Measurements from ENCODE around the gene SMG9. TPM values are rescaled to one million over a fixed set of nuclear protein-coding genes. Genes with fewer than 3 reads are reported as not detected.
"Not testable (repeated sequence)": the region's sequence is repeated elsewhere in the genome, so short reads cannot be mapped to it uniquely, and the experiment has no call there.

Gene SMG9
- total RNA-seq, 1 experiment from 2014 or later: 17.3 TPM

DNA sequence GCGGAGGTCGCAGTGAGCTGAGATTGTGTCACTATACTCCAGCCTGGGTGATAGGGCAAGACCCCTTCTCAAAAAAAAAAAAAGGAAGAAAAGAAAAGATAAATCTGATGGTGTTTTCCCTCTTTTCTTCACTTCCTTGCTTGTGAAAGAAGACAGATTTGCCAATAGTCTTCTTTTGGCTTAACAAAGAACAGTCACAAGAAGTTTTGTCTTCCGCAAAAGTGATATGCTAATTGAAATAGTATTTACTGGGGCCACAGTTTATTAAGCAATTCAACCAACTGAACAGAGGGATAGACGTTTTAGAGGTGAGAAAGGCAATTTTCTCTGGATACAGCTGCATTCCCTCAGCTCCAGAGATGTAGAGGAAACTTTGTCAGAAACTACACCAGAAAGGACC is 61.9 kb downstream of the SMG9 start:
- DNase-seq (ENCODE audit: low read depth): no peak

DNA sequence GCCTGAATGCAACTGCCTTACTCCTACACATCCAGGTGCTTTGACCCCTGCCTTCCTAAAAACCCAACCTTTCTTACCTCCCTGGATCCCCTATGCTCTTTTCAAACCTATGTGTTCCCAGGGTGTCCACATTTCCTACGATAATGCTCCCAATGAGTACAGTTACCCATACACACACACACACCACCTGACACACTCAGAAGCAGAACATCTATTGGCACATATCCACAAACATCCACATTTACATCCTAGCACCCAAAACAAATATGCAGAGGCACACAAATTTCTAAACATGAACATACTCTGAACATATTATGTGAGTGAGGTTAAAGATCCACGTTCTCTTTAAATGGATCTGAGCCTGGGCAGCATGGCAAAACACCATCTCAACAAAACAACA is 62.4 kb downstream of the SMG9 start:
- DNase-seq (ENCODE audit: low read depth): no peak

DNA sequence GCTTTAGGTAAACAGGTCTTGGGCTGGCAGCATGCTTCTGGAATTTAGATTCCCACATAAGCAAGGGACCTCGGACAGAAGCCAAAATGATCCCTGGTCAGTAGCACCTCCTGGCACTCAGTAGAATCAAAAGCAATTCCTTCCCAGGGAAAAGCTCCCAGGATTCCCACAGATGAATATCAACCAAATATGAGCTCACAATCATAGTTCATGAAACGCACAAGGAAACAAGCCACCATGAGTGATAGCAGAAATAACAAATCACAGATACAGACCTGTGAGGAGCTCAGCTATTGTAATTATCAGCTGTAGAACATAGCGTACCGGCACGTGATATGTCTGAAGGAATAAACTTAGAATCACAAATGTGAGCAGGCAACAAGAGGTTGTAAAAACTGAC is 63.0 kb downstream of the SMG9 start:
- DNase-seq (ENCODE audit: low read depth): no peak

DNA sequence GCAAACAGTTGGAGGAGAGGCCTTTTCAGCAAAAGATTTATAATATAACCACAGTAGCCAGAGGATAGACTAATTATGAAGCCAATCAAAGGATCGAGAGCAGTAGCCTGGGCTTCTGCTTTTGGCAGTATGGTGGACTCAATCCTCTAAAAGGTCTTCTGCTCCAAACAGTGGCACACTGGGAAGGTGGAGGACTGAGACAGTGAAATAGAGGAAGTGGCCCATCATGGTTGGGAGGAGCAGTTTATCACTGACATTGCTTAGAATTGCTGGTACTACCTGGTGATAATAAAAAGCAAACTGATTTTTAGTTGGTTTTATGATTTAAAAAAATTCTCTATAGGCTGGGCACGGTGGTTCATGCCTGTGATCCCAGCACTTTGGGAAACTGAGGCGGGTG is 63.9 kb downstream of the SMG9 start:
- DNase-seq (ENCODE audit: low read depth): no peak

DNA sequence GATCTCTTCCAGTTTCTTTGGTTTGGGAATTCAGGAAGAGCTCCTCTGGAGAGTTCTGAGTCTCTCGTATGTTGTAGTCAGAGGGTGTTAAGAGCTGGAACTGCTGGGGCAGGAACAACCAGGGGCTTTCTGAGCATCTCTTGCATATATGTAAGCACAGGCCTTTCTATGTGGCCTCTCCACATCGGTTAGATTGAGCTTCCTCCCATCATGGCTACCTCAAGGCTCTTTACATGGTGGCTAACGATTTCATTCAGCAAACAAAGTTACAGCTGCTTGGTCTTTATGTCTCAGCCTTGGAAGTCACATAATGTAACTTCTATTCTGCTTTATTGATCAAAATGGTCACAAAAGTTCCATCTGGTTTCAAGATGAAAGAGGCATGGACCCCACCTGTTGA is 64.3 kb downstream of the SMG9 start:
- DNase-seq (ENCODE audit: low read depth): no peak

DNA sequence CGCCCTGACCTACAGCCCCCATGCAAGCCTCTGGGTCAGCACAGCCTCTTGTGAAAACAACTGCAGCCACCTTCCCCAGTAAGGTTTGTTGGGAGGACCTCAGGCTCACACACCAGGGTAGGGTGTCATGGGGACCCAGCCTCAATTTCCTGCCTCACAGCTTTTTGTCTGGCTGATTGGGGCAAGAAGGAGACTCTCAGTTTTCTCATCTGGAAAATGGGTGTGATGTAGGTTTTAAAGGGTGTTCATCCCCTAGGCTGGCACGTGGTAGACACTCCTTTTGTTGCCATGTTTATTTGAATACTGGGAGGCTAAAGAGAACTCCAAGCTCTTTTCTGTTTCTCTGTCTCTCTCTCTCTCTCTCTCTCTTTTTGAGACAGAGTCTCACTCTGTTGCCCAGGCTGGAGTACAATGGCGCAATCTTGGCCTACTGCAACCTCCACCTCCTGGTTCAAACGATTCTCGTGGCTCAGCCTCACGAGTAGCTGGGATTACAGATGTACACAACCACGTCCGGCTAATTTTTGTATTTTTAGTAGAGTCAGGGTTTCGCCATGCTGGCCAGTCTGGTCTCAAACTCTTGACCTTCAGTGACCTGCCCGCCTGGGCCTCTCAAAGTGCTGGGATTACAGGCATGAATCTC is 66.6 kb downstream of the SMG9 start:
- DNase-seq (ENCODE audit: low read depth): no peak

DNA sequence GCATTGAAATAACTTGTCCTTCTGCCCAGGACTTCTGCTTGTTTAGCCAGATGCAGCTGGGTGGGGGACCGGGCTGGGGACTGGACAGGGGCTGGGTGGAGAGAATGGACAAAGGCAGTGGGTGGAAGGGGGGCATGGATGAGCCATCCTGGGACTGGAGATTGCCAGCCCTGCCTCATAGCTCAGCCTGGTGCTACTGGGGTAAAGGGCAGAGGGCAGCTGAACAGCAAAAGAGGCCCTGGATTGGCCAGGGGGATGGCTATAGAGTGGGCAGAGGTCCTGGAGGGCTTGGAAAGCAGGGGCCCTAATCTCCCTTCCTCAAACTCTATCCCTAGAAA is 67.1 kb downstream of the SMG9 start:
- DNase-seq (ENCODE audit: low read depth): no peak

DNA sequence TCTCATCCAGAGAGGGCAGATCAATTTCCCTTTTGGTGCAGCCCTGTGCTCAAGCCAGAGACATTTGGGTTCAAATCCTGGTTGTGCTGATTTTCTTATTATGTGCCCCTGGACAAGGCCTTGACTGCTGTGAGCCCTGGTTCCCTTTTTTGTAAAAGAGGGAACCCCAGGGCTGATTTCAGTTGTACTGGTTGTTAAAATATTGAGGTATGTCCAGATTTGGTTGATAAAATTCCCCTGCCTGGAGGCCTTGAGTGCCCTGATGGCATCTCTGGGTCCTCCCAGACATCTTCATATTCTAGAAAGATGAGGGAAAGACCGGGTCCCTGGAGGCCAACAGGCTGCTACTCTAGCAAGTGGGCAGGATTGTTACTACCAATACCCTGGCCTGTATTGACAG is 70.4 kb downstream of the SMG9 start:
- DNase-seq (ENCODE audit: low read depth): no peak

DNA sequence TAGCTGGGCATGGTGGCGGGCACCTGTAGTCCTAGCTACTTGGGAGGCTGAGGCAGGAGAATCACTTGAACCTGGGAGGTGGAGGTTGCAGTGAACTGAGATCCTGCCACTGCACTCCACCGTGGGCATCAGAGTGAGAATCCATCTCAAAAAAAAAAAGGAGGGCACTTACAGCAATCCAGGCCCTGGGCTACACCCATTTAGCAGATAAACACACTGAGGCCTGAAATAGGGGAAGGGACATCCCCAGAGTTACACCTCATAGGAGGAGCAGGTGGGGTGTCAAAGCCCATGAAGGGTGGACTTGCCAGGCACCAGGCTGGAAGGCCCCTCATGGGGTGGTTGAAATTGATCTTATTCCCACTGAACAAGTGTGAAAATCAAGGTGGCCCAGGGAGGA is 70.9 kb downstream of the SMG9 start:
- no peak for DNase-seq (ENCODE audit: low read depth)

DNA sequence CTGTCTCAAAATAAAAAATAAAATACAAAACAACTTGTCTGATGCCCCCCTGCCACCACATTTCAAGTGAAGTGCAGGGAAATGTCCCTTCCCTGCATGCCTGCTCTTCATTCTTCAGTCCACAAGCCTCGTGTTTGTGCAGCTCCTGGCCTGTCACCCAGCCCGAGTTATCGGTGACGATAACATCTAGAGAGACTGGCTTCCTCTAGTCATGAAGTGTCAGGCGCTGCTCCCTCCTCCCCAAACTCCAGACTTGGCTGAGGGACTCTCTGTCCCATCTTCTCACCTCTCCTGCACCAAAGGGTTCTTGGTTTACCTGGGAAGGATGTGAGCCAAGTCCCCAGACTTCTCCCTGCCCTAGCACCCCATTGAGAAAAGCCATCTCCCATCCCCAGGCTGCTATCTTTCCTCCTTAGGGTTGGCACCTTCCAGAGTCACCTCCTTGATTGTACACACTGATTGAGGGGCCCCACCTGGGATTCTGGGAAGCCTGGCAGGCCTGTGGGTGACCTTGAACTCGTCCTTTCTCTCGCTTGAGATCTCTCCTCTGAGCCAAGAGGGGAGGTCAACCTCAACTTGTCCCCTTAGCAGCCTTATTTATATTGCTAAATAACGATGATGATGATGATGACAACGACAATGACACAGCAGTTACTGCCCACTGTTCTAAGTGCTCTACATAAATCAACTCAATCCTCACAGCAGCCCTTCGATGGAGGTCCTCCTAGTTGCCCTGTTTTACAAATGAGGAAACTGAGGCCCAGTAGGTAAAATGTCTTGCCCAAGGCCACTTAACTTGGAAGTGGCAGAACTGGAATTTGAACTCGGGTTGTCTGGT is 71.7 kb downstream of the SMG9 start:
- DNase-seq (ENCODE audit: low read depth): no peak

DNA sequence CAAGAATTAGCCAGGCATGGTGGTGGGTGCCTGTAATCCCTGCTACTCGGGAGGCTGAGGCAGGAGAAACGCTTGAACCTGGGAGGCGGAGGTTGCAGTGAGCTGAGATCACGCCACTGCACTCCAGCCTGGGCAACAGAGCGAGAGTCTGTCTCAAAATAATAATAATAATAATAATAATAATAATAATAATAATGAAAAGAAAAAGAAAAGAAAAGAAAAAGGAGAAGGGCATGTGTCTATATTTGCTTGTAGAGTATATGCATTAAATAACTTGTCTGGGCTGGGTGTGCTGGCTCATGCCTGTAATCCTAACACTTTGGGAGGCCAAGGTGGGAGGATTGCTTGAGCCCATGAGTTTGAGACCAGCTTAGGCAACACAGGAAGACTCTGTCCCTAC is 72.5 kb downstream of the SMG9 start:
- not testable (repeated sequence) for DNase-seq (ENCODE audit: low read depth)

DNA sequence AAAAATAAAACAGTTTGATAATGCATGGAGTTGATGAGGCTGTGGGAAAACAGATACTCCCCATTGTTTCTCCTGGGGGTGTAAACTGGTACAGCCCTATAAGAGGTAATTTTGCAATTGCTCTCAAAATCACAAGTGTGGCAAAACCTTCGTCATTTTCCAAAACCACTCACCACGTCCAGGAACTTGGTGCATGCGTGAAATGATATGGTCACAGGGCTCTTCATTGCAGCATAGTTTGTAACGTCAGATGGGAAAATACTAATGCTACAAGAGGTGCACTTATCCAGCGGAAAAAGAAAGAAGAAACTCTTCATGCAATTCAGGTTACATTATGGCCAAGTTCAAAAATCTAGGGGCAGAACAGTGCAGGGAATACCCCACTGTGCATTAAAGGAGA is 72.9 kb downstream of the SMG9 start:
- no peak for DNase-seq (ENCODE audit: low read depth)

DNA sequence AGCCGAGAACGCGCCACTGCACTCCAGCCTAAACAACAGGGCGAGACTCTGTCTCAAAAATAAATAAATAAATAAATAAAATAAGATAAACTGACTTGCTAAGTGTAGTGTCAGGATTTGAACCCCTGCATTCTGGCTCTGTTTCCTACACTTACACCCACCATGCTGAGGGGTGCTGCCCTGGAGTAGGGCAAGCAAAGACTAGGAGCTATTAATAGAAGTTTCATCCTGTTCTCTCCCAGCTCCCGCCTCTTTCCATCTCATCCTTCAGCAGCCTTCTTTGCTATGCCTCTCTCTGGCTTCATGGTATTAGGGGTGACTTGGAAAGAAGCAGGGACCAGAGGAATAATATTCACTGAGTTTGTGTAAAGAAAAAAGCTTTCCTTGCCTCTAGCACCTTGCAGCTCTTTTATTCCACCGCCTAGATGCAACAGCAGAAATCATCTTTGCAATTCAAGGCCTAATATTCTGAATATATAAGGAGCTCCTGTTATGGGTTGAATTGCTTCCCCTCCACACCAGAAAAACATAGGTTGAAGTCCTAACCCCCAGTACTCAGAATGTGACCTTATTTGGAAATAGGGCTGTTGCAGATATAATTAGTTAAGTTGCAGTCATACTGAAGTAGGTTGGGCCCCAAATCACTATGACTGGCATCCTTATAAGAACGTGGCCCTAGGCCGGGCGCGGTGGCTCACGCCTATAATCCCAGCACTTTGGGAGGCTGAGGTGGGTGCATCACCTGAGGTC is 76.1 kb downstream of the SMG9 start:
- DNase-seq (ENCODE audit: low read depth): no peak

Other genes starting within 250 kb of the SMG9 start
- gene ETHE1, start 227.8 kb downstream of the SMG9 start, total RNA-seq (2014; rRNA removed): 40.0 and 40.8 TPM in 2 replicates
- gene ZNF575, start 221.8 kb downstream of the SMG9 start, total RNA-seq (2014; rRNA removed): 1.5 TPM in 1 of 2 replicates, not detected in the other
- gene XRCC1, start 179.4 kb downstream of the SMG9 start, total RNA-seq (2014; rRNA removed): 46.6 and 46.8 TPM in 2 replicates
- gene PINLYP, start 179.2 kb downstream of the SMG9 start, total RNA-seq (2014; rRNA removed): 0.29 TPM in 1 of 2 replicates, not detected in the other
- gene IRGQ, start 158.8 kb downstream of the SMG9 start, total RNA-seq (2014; rRNA removed): 20.1 and 23.2 TPM in 2 replicates
- 18.3 and 20.3 TPM in 2 replicates for gene ZNF576, start 158.4 kb downstream of the SMG9 start, total RNA-seq (2014; rRNA removed)
- 0.11 TPM in 1 of 2 replicates, not detected in the other for gene SRRM5, start 142.9 kb downstream of the SMG9 start, total RNA-seq (2014; rRNA removed)
- 56.8 and 58.4 TPM in 2 replicates for gene ZNF428, start 135.3 kb downstream of the SMG9 start, total RNA-seq (2014; rRNA removed)
- gene CADM4, start 115.1 kb downstream of the SMG9 start, total RNA-seq (2014; rRNA removed): 0.69 TPM in 1 of 2 replicates, not detected in the other
- 128 and 170 TPM in 2 replicates for gene PLAUR, start 84.8 kb downstream of the SMG9 start, total RNA-seq (2014; rRNA removed)
- gene IRGC, start 38.9 kb downstream of the SMG9 start, total RNA-seq (2014; rRNA removed): not detected in 2 replicates
- 1.0 and 2.1 TPM in 2 replicates for gene KCNN4, start 26.0 kb upstream of the SMG9 start, total RNA-seq (2014; rRNA removed)
- gene LYPD5, start 47.5 kb upstream of the SMG9 start, total RNA-seq (2014; rRNA removed): not detected in 2 replicates
- 8.2 and 9.6 TPM in 2 replicates for gene ZNF283, start 72.4 kb upstream of the SMG9 start, total RNA-seq (2014; rRNA removed)
- 1.6 and 1.7 TPM in 2 replicates for gene ZNF404, start 129.0 kb upstream of the SMG9 start, total RNA-seq (2014; rRNA removed)
- gene ZNF45, start 180.3 kb upstream of the SMG9 start, total RNA-seq (2014; rRNA removed): 9.2 and 14.9 TPM in 2 replicates
- 4.6 and 12.8 TPM in 2 replicates for gene ZNF221, start 196.3 kb upstream of the SMG9 start, total RNA-seq (2014; rRNA removed)
- gene ZNF155, start 229.2 kb upstream of the SMG9 start, total RNA-seq (2014; rRNA removed): 5.5 and 8.3 TPM in 2 replicates
- 2.7 and 4.7 TPM in 2 replicates for gene ZNF230, start 248.0 kb upstream of the SMG9 start, total RNA-seq (2014; rRNA removed)